Middle frontal gyrus (tissue), 1 donor: ENCODE data around the gene LIN37.

Source experiments
- DNase-seq: peaks from one replicate; pipeline ENCODE4 v3.0.0-alpha.2; 2015; ENCODE audit warnings: low spot score; ENCODE audit errors: extremely low spot score

Gene LIN37

DNA sequence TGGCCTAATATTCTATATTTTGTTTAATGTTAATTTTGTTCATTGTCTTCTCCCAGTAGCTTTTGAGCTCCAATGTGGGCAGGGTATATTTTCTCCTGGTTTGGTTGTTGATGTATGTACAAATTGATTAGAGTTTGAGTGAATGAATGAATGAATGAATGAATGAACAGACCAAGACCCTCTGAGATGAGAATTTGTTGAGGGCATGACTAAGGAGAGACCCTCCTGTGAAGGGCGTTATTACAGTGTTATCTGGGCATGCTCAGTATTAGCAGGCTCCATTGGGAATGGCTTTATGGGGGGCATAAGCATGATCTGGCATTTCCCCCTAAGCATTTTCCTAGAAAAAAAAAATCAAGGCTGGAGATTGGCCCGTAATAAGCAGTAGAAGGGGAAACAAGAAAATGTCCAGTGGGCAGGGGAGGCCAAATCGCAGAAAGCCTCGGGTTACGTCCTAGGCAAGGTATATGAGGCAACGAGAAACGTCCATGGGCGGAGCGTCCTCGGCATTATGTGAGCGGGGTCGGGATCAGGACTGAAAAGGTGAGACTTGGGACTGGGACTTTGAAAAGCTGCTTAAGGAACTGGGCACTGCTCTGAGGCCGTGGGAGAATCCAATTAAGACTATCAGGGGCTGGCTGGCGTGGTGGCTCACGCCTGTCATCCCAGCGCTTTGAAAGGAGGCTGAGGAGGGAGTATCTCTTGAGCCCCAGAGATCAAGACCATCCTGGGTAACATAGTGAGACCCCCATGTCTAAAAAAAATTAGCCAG, 26.1 kb downstream of the LIN37 start:
- DNase-seq: no peak

DNA sequence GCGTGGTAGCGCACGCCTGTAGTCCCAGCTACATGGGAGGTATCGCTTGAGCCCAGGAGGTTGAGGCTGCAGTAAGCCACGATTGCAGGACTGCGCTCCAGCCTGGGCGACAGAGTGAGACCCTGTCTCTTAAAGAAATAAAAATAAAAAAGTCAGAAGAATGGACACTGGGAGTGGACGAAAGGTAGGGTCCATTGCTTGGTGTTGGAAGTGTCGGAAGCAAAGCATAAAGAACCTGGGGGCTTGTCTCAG, 26.6 kb downstream of the LIN37 start:
- no peak for DNase-seq

DNA sequence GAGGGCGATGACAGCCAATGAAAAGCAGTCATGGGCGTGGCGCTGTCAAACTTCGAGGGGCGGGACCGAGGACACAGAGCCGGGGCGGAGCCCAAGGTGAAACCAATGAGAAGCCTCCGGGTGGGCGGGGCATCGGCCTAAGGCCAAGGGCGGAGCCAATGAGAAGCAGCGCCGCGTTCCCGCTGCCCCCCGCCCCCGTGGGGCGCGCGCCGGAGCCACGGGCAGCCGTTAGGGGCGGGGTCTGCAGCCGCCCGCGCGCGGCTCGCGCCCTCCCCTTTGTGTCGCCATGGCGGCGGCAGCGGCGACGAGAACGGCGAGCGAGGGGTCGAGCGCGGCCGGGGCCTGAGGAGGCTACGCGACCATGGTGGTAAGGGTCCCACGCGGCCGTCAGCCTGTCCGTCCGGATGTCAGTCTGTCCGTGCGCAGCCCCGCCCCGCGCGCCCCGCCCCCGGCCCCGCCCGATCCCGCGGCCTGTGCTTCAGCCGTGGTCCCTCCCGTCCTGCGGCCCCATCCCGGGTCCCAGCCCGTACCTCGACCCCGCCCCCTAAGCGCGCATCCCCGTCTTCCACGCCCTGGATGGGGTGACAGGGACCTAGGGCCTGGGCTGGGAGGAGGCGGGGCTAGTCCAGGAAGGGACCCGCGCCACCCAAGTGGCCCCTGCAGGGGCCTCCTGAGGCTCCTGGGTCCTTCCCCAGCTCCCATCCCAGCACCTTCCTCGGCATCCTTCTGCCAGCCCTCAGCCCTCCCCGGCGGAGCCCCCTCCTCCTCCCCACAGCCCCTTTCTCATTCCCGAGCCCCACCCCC, 27.1 kb downstream of the LIN37 start, which contains the start of gene ARHGAP33:
Gene ARHGAP33 (plus strand): TSS at position 267 of the 804 bp plus-strand sequence. CDS start 95 bp downstream, at position 362.
- DNase-seq: peak; percentile 97

DNA sequence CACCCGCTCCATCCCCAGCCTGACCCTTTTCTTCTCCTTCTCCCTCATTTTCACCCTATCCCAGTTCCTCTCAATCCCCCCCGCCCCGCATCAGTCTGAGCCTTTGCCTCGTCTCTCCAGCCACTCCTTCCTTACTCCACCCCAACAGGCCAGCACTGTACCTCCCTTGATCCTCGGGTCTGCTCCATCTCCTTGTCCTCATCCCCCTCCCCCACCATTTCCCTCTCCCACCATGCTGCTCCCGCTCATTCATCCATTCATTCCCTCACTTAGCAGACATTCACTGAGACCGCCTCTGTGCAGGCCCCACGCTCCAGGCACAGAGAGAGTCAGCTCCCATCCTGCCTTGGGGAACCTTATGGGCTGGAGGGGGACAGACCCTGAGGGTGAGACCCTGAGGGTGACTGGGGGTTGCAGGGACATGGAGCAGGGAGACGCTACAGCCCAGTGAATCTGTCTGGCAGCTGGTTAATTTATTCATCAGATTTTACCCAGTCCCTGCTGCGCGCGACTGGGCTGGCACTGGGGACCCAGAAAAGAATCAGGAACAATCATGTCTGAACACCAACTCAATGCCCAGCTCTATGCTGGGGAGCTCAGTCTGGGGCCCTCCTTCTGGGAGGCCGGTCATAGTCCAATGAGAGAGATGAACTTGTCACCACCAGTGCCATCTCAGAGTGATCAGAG, 27.9 kb downstream of the LIN37 start:
- DNase-seq: no peak

DNA sequence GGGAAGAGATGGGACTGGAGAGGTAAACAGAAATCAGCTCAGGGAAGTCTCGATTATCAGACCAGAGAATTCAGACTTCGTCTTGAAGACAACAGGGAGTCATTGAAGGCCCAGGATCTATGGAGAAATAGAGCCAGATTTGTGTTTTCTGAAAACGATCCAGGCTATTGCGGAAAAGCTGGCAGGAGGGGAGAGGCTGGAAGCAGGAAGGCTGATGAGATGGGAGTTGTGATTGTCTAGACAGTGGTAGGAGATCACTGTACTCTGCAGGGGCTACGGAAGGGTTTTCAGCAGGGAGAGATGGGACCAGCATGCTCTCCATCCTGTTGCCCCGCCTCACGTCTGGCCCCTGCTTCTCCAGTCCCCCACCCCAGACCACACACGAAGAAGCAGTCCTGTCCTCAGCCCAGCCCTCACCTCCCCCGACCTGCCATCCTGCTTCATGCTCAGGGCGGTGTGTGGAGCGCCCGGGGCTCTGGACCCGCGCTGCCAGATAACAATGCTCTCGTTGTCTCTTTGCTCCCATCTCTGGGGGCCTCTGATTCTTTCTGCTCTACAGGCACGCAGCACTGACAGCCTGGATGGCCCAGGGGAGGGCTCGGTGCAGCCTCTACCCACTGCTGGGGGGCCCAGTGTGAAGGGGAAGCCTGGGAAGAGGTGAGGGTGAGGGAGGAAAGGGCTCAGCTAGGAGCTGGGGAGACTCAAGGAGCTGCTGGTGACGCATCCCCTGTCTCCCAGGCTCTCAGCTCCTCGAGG, 28.9 kb downstream of the LIN37 start:
- no peak for DNase-seq

DNA sequence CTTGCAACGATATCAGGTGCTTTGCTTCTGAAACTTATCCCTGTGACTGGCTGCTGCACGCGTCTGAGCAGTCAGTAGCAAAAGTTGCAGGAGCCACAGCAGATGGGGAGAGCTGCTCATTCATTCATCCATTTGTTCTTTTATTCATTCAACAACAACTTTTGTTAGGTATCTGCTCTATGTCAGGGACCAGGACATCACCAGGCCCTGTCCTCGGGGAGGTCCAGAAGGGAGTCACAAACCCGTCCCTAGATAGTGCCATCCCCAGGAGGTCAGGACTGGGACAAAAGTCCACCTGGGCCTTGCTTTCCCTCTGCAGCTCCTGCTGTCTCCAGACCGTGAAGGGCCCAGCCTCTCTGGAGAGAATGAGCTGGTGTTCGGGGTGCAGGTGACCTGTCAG, 29.6 kb downstream of the LIN37 start:
- DNase-seq: no peak

DNA sequence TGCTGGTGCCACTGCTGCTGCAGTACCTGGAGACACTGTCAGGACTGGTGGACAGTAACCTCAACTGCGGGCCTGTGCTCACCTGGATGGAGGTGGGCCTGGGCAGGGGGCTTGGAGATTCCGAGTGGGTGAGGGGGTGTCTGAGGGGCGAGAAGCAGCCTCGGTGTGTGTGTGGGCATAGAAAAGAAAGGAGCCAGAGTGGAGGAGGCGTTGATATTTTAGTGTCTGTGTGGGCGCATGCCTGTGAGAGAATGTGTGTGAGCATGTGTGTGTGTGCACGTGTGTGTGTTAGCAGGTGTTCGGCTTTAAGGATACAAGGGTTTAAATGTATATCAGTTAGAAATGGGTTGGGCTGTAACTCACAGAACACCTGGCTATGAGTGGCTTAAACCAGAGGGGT, 30.7 kb downstream of the LIN37 start:
- DNase-seq: no peak

DNA sequence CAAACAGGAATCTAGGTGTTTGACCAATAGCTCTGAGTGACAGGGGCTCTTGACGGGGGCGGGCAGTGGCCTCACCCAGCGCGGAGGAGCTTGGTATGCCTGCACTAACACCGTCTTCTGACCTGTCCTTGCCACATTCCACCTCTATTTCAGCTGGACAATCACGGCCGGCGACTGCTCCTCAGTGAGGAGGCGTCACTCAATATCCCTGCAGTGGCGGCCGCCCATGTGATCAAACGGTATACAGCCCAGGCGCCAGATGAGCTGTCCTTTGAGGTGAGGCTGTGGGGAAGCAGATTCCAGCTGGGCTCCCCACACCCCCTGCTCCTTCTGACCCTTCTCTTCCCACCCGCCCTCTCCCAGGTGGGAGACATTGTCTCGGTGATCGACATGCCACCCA, 31.7 kb downstream of the LIN37 start:
- DNase-seq: no peak

DNA sequence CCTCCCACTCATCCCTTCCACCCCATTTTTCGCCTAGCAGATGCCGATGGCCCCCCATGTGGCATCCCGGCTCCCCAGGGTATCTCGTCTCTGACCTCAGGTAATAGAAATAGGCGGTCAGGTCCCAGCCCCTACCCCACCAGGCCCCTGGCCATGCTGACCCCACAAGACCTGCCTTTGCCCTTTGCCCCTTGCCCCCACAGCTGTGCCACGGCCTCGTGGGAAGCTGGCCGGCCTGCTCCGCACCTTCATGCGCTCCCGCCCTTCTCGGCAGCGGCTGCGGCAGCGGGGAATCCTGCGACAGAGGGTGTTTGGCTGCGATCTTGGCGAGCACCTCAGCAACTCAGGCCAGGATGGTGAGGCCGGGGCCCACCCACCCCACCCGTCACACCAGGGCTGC, 32.3 kb downstream of the LIN37 start:
- no peak for DNase-seq

DNA sequence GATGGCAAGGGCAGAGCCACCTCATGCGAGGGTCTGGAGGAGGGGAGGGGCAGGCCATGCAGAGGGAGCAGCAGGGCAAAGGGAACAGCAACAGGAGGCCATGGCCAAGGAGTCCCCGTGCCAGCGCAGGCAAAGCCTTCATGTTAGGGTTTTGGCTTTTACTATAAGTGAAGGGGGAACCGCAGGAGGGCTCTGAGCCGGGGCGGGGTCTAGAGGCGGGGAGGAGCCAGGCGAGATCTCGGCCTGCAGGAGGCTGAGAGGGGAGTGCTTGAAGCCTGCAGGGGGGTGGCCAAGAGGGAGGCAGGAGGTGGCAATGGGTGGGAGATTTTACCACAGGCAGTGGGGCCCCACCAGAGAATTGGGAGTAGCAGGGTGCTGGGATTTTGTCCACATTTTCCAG, 33.3 kb downstream of the LIN37 start:
- no peak for DNase-seq

DNA sequence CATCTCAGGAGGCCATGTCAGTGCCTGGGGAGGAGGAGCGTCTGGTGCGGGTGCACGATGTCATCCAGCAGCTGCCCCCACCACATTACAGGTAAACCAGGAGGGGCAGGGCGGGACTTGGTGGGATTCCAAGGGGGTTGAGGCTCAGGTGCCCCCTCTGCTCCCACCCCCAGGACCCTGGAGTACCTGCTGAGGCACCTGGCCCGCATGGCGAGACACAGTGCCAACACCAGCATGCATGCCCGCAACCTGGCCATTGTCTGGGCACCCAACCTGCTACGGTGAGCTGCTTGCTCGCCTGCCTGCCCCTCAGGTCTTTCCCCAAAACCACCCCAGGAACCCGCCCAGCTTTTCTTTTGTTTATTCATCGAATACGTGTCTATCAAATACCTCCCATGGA, 34.2 kb downstream of the LIN37 start:
- no peak for DNase-seq

DNA sequence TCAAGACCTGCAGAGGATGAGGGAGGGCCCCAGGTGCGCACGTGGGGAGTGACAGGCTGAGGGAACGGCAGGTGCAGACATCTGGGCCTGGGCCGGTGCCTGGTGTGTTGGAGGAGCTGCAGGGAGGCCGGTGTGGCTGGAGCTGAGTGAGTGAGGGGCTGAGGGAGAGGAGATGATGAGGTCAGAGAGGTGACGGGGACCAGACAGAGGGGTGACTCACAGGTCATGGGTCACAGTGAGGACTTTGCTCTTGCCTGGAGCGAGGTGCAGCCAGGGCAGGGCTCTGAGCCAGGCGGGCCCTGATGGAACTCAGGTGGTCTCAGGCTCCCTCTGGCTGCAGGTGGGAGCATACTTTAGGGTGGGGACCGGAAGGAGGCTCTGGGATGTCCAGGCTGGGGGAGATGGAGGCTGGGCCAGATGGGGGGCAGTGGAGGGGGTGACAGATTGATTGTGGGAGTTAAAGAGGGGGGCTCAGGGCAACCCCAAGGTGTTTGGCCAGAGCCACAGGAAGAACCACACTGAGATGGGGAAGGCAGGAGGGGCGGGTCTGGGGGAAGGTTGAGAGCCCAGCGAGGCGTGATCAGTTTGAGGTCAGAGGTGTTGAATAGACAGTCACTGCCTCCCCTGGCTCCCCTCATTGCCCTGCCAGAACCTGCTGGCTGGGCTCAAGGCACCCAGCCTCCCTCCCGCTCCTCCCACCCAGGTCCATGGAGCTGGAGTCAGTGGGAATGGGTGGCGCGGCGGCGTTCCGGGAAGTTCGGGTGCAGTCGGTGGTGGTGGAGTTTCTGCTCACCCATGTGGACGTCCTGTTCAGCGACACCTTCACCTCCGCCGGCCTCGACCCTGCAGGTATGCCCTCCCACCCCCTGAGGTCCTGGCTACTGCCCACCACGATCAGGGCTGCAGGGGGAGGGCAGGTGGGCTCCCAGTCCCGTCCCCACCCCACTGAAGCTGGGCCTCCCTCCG, 35.4 kb downstream of the LIN37 start:
- DNase-seq: no peak

DNA sequence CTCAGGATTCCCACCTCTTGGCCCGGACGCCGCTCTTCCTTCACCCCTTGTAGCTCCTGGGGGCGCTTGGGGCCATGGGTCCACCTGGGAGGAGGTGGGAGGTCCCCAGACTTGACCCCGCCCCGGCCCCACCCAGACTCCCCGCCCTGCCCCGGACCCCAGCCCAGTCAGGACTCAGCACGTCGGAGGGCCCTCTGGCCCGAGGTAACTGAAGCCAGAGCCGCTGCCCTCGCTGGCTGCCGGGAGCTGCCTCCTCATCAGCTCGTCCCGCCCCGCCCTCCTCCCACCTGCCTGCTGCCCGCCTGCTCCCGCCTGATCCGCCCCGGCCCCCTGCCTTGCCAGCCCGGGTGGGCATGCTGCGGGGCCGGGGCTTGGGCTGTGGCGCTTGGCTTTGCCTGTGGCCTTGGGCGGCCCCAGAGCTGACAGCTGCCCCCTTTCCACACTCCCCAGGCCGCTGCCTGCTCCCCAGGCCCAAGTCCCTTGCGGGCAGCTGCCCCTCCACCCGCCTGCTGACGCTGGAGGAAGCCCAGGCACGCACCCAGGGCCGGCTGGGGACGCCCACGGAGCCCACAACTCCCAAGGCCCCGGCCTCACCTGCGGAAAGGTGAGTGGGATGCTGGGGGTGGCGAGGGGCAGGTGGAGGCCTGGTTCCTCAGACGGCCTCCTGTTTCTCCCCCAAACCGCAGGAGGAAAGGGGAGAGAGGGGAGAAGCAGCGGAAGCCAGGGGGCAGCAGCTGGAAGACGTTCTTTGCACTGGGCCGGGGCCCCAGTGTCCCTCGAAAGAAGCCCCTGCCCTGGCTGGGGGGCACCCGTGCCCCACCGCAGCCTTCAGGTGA, 36.3 kb downstream of the LIN37 start:
- DNase-seq: no peak

DNA sequence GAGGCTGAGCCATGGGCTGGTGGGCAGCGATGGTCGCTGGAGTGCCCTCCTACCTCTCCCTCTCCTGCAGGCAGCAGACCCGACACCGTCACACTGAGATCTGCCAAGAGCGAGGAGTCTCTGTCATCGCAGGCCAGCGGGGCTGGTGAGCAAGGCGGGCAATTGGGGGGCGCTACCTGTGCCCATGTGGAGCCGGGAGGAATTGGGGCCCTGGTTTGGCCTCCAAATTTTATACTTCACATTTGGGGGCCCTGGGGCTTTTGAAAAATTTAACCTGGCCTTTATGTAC, 36.9 kb downstream of the LIN37 start:
- DNase-seq: no peak

DNA sequence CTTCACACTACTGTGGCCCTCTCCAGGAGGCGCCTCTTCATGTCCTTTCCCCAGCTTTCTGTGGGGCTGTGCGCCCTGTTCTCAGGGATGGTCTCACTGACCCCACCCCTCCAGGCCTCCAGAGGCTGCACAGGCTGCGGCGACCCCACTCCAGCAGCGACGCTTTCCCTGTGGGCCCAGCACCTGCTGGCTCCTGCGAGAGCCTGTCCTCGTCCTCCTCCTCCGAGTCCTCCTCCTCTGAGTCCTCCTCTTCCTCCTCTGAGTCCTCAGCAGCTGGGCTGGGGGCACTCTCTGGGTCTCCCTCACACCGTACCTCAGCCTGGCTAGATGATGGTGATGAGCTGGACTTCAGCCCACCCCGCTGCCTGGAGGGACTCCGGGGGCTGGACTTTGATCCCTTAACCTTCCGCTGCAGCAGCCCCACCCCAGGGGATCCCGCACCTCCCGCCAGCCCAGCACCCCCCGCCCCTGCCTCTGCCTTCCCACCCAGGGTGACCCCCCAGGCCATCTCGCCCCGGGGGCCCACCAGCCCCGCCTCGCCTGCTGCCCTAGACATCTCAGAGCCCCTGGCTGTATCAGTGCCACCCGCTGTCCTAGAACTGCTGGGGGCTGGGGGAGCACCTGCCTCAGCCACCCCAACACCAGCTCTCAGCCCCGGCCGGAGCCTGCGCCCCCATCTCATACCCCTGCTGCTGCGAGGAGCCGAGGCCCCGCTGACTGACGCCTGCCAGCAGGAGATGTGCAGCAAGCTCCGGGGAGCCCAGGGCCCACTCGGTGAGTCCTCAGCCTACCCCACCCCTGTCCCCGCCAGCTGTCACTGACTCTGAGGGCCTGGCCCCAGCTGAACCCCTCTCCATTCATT, 38.2 kb downstream of the LIN37 start:
- DNase-seq: no peak

DNA sequence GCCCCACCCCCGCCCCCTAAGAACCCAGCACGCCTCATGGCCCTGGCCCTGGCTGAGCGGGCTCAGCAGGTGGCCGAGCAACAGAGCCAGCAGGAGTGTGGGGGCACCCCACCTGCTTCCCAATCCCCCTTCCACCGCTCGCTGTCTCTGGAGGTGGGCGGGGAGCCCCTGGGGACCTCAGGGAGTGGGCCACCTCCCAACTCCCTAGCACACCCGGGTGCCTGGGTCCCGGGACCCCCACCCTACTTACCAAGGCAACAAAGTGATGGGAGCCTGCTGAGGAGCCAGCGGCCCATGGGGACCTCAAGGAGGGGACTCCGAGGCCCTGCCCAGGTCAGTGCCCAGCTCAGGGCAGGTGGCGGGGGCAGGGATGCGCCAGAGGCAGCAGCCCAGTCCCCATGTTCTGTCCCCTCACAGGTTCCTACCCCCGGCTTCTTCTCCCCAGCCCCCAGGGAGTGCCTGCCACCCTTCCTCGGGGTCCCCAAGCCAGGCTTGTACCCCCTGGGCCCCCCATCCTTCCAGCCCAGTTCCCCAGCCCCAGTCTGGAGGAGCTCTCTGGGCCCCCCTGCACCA, 38.9 kb downstream of the LIN37 start:
- no peak for DNase-seq

DNA sequence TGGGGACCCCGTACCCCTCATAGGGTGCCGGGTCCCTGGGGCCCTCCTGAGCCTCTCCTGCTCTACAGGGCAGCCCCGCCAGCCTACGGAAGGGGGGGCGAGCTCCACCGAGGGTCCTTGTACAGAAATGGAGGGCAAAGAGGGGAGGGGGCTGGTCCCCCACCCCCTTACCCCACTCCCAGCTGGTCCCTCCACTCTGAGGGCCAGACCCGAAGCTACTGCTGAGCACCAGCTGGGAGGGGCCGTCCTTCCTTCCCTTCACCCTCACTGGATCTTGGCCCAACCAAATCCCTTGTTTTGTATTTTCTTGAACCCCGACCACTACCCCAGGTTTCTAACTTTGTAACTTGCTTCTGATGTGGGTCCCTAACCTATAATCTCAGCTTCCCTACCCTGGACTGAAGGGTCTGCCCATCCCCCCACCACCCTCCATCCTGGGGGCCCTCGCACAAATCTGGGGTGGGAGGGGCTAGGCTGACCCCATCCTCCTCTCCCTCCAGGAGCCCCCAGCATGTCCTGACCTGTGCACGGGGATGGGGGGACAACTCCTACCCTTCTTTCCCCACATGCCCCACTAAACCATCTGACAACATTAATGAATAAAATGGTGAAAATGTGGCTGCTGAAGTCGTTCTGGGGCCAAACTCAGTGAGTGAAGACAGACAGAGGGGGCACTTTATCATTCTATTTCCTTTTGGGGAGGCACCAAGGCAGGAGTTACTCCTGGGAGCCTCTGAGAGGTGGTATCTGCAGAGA, 40.0 kb downstream of the LIN37 start:
- DNase-seq: no peak
